ENCODE results near the gene ENPP6.

DNA sequence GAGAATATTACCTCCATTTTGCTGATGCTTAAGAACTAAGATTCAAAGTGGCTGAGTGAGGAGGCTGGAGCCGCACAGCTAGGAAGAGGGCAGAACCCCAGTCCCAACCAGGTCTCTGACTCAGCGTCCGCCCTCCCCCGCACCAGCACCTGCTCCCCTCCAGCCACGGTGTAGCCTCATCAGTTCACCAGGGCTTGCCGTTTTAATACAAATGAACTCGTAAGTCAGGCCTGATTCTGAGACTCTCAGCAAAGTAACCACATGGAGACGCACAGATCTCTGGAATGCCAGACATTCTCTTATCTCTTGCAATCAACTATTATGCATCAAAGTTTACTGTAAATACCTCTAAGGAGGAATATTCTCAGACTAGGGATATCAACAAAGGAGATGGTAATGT, 52.4 kb downstream of the ENPP6 start:
- TF ChIP-seq SMC3 (conservative IDR thresholded peaks at IDR 0.05; ENCODE audit: poor library complexity) (no peak), EZH2 (IDR thresholded peaks at IDR 0.05; ENCODE audit: borderline replicate concordance, insufficient read depth, low read length, poor library complexity, severe bottlenecking) (no peak), TAF1 (IDR thresholded peaks at IDR 0.05; ENCODE audit: low read depth) (no peak), EP300 (conservative IDR thresholded peaks at IDR 0.05; ENCODE audit: poor library complexity, severe bottlenecking) (no peak)

Measured in neural cell (in vitro differentiated cells).